Stimulated activated CD8-positive, alpha-beta memory T cell treated with anti-CD3 and anti-CD28 coated beads, Interleukin-15, amount 100 ng/mL, for 24 hours (primary cell): ENCODE data around the gene PTPN11.

Source experiments
- DNase-seq: peaks from one replicate; pipeline ENCODE4 v3.0.0-alpha.2; 2020; ENCODE audit warnings: low read depth

Gene PTPN11

GRCh38 chr12:112543751-112544150 lies 125.0 kb downstream of the PTPN11 start:
- DNase-seq: no peak

DNA sequence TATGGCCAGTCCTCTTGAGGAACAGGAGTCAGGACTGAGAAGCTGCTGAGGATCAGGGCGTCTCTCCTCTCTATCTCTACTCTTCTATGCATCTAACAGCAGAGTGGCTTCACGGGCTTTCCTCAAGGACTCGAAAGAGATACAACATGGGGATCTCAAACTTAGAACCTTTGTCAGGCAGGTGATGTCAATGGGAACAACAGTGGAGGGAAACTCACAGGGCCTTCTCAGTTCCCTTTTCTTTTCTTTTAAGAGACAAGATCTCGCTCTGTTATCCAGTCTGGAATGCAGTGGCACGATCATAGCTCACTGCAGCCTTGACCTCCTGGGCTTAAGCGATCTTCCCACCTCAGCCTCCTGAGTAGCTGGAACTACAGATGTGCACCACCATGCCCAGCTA lies 127.6 kb downstream of the PTPN11 start:
- DNase-seq: no peak

- no peak for DNase-seq
Observed at GRCh38 chr12:112546996-112547395, 128.2 kb downstream of the PTPN11 start.

GRCh38 chr12:112549031-112549430 lies 130.3 kb downstream of the PTPN11 start:
- no peak for DNase-seq

DNA sequence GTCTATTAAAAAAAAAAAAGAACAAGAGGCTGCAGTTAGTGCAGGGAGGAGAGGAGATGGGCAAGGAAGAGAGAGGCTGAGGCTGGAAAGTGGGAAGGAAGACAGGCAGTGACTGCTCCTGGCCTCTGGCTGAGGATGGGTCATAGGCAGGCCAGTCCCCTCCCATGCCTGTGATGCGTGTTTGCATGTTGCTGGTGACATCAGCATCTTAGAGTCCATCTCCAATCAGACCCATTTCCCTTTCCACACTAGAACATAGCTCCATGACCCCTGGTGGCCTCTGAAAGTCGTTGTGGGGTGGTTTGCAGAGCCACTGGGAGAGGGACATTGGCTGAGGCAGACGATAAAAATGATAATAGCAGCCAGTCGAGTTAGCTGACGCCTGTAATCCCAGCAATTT lies 132.9 kb downstream of the PTPN11 start:
- no peak for DNase-seq

DNA sequence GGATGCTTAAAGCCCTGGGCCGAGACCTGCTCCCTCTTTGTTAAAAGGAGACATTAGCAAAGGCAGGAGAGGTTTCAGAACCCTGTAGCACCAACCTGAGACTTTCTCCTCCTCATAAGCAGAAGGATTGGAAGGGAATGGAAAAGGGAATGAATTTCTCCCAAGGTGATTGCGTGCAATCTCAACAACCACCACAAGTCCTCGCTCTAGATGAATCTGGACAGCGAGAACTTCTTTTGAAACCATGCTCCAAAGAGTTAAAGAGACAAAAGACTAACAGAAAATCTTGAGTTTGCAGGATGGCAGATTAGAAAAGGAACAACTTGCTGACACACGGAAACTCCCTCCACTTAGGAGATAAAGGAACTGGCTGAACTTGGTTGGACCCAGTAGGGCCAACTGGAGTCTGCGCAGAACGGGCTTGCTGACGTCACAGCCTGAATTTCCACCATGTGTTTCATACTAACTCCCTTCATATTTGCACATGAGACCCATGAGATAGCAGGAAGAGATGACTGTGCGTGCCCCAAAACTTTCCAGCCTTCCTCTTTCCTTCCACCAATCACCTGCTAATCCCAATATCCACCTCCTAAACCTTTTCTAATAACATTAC lies 137.0 kb downstream of the PTPN11 start:
- no peak for DNase-seq

GRCh38 chr12:112557951-112558630 lies 139.3 kb downstream of the PTPN11 start:
- DNase-seq: no peak
